NT2/D1 (cell line): ENCODE data around the gene FCRLB.
"Not testable (repeated sequence)": the region's sequence is repeated elsewhere in the genome, so short reads cannot be mapped to it uniquely, and the experiment has no call there.

Experiments used
- DNase-seq: peaks from one replicate; pipeline ENCODE4 v3.0.0-alpha.2; 2011; ENCODE audit warnings: low read depth, low spot score
- H3K27me3 ChIP-seq: 2 replicates; pipeline ENCODE4 v1.6.0; 2011; ENCODE audit warnings: mild to moderate bottlenecking; ENCODE audit not compliant: insufficient read length, insufficient read depth
- H3K36me3 ChIP-seq: 2 replicates; pipeline ENCODE4 v1.6.1; 2011; ENCODE audit warnings: mild to moderate bottlenecking, low read length, mixed read lengths; ENCODE audit not compliant: insufficient read depth, insufficient read length
- H3K4me1 ChIP-seq: 2 replicates; pipeline ENCODE4 v1.5.1; 2011; ENCODE audit not compliant: insufficient read depth, insufficient read length
- H3K4me3 ChIP-seq: 2 replicates; pipeline ENCODE4 v1.5.1; 2011; ENCODE audit warnings: low read depth; ENCODE audit not compliant: insufficient read length
- H3K9ac ChIP-seq: 2 replicates; pipeline ENCODE4 v1.6.0; 2011; ENCODE audit warnings: low read depth; ENCODE audit not compliant: insufficient read length
- H3K9me3 ChIP-seq: 2 replicates; pipeline ENCODE4 v1.5.1; 2011; ENCODE audit warnings: mild to moderate bottlenecking, low read length; ENCODE audit not compliant: insufficient read depth
- SUZ12 ChIP-seq: IDR thresholded peaks from 2 replicates; pipeline ENCODE4 v1.6.1; 2011; ENCODE audit not compliant: insufficient read length, insufficient read depth; ENCODE audit errors: extremely low read depth
- YY1 ChIP-seq: IDR thresholded peaks from 2 replicates; pipeline ENCODE4 v1.6.1; 2011; ENCODE audit not compliant: insufficient read length, insufficient read depth
- ZNF274 ChIP-seq: IDR thresholded peaks from 2 replicates; pipeline ENCODE4 v1.6.1; 2011; ENCODE audit warnings: mild to moderate bottlenecking, low read depth, low read length

The FCRLB gene

GRCh38 chr1:161721738-161722343 lies 497 bp downstream of the FCRLB start:
- H3K4me3 ChIP-seq = no peak overlapping the region
- no peak for DNase-seq
- H3K9ac ChIP-seq = no peak overlapping the region
- H3K36me3 ChIP-seq = no peaks in the 10 kb centered on the region
- H3K27me3 ChIP-seq = peaks cover 40% of the 10 kb centered on the region
- TF ChIP-seq YY1 = no peak
- no peak for TF ChIP-seq SUZ12
- TF ChIP-seq ZNF274 = no peak
- H3K4me1 ChIP-seq = peaks cover 6% of the 10 kb centered on the region
- no peaks in the 10 kb centered on the region for H3K9me3 ChIP-seq

- H3K27me3 ChIP-seq = peaks cover 44% of the 10 kb centered on the region
- no peak for DNase-seq
- no peaks in the 10 kb centered on the region for H3K9me3 ChIP-seq
- TF ChIP-seq YY1 (no peak), ZNF274 (no peak), SUZ12 (no peak)
- no peaks in the 10 kb centered on the region for H3K36me3 ChIP-seq
- H3K4me1 ChIP-seq = peaks cover 6% of the 10 kb centered on the region
- H3K9ac ChIP-seq = no peak overlapping the region
- no peak overlapping the region for H3K4me3 ChIP-seq
Measured at GRCh38 chr1:161722406-161722805, 1.1 kb downstream of the FCRLB start.

- TF ChIP-seq YY1 = no peak
- no peak for TF ChIP-seq SUZ12
- no peak for TF ChIP-seq ZNF274
- Histone ChIP-seq H3K4me1 (peaks cover 6% of the 10 kb centered on the region), H3K9ac (no peak overlapping the region)
Measured at GRCh38 chr1:161723459-161724141, 2.3 kb downstream of the FCRLB start.

GRCh38 chr1:161725258-161725907 lies 4.0 kb downstream of the FCRLB start:
- Histone ChIP-seq H3K4me3 (peak overlapping the region; percentile 97), H3K27me3 (peaks cover 58% of the 10 kb centered on the region), H3K9ac (peak overlapping the region; percentile 95)
- not testable (repeated sequence) for DNase-seq, H3K36me3 ChIP-seq, H3K9me3 ChIP-seq, H3K4me1 ChIP-seq

More at GRCh38 chr1:161723459-161724141, 2.3 kb downstream of the FCRLB start:
- Histone ChIP-seq H3K36me3 (no peaks in the 10 kb centered on the region), H3K4me3 (no peak overlapping the region), H3K27me3 (peaks cover 51% of the 10 kb centered on the region), H3K9me3 (no peaks in the 10 kb centered on the region)
- DNase-seq = no peak

- Histone ChIP-seq H3K4me1 (peaks cover 6% of the 10 kb centered on the region), H3K27me3 (peaks cover 58% of the 10 kb centered on the region), H3K4me3 (peak overlapping the region; percentile 97), H3K9ac (peak overlapping the region; percentile 95), H3K36me3 (no peaks in the 10 kb centered on the region), H3K9me3 (no peaks in the 10 kb centered on the region)
- DNase-seq = peak; percentile 36
- TF ChIP-seq YY1 (no peak), SUZ12 (peak; percentile 13)
Measured at GRCh38 chr1:161725908-161726472, 4.6 kb downstream of the FCRLB start.

- peaks cover 60% of the 10 kb centered on the region for H3K27me3 ChIP-seq
- no peak for TF ChIP-seq YY1
- TF ChIP-seq SUZ12 = no peak
- TF ChIP-seq ZNF274 = no peak
- H3K4me3 ChIP-seq = peak overlapping the region; percentile 97
- peak overlapping the region; percentile 95 for H3K9ac ChIP-seq
- no peaks in the 10 kb centered on the region for H3K36me3 ChIP-seq
- H3K9me3 ChIP-seq = no peaks in the 10 kb centered on the region
- peaks cover 6% of the 10 kb centered on the region for H3K4me1 ChIP-seq
- peak; percentile 77 for DNase-seq
Measured at GRCh38 chr1:161726473-161727255, 5.3 kb downstream of the FCRLB start.
